ENCODE measurements around the gene UBIAD1.

DNA sequence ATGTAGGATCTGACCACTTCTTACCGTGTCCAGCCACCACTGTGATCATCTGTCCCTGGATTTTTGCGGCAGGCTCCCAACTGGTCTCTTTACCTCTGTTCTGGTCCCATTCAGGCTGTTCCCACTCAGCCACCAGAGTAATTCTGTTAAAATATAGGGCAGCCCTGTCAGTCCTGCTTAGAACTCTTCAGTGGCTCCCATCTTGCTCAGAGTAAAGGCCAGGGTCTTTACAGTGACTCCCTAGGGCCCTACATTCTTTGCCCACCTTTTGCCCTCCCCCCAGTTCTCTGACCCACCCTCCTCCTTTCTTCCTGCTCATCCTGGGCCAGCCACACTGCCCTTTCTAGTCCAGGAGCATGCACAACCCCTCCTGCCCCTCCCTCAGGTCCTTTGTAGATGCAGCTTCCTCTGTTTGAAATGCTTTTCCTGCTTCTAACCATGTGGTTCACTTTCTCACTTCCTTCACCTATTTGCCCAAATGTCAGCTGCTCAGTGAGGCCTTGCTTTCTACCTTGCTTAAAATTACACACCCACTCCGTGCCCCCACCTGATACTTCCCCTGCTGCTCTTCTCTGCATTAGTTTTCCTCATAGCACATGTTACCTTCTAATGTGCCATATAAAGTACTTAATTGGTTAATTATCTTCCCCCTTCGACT lies 7.8 kb downstream of the UBIAD1 start:
- TF ChIP-seq, protein P1, sequence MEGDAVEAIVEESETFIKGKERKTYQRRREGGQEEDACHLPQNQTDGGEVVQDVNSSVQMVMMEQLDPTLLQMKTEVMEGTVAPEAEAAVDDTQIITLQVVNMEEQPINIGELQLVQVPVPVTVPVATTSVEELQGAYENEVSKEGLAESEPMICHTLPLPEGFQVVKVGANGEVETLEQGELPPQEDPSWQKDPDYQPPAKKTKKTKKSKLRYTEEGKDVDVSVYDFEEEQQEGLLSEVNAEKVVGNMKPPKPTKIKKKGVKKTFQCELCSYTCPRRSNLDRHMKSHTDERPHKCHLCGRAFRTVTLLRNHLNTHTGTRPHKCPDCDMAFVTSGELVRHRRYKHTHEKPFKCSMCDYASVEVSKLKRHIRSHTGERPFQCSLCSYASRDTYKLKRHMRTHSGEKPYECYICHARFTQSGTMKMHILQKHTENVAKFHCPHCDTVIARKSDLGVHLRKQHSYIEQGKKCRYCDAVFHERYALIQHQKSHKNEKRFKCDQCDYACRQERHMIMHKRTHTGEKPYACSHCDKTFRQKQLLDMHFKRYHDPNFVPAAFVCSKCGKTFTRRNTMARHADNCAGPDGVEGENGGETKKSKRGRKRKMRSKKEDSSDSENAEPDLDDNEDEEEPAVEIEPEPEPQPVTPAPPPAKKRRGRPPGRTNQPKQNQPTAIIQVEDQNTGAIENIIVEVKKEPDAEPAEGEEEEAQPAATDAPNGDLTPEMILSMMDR (IDR thresholded peaks at IDR 0.05), result no peak
- TF ChIP-seq ZFX (IDR thresholded peaks at IDR 0.05; ENCODE audit: borderline replicate concordance), result no peak
